Right lobe of liver (tissue), 6 donors: ENCODE measurements around the gene IL1RAP. TPM values are rescaled to one million over a fixed set of nuclear protein-coding genes. Genes with fewer than 3 reads are reported as not detected.

Source experiments
- ATAC-seq, 4 donors: fragments of 200-7000 bp; cut with Tn5 transposase; one replicate each; pipeline ENCODE4 v1.9.1; 2020; ENCODE audit warnings: mild to moderate bottlenecking in 4 of 4, moderate library complexity in 4 of 4
- DNase-seq, 3 donors: peaks; one replicate each; pipeline ENCODE4 v3.0.0-alpha.2; 2020
- H3K27ac ChIP-seq, 3 donors: fragments of 200-600 bp; one replicate each; pipeline ENCODE4 v1.8.0; 2022
- H3K27me3 ChIP-seq, 2 donors: fragments of 200-600 bp; one replicate each; pipeline ENCODE4 v1.8.0; 2022
- H3K36me3 ChIP-seq, 4 donors: fragments of 200-600 bp; sonication (generic) in 1 of 4; one replicate each; pipeline versions ENCODE4 v1.5.1 to v1.8.0; 2017 to 2022; ENCODE audit warnings: control low read depth in 1 of 4
- H3K4me1 ChIP-seq, 4 donors: fragments of 200-600 bp; sonication (generic) in 1 of 4; one replicate each; pipeline versions ENCODE4 v1.5.1 to v1.8.0; 2017 to 2022; ENCODE audit warnings: control low read depth in 1 of 4
- H3K4me3 ChIP-seq, 3 donors: fragments of 200-600 bp; one replicate each; pipeline ENCODE4 v1.8.0; 2022
- H3K9me3 ChIP-seq, 4 donors: fragments of 200-600 bp; sonication (generic) in 1 of 4; one replicate each; pipeline versions ENCODE4 v1.5.1 to v1.8.0; 2017 to 2022; ENCODE audit warnings: control low read depth in 1 of 4
- POLR2A ChIP-seq: fragments of 450-650 bp; IDR thresholded peaks from one replicate; pipeline ENCODE4 v1.6.1; 2017; ENCODE audit warnings: antibody characterized with exemption, mild to moderate bottlenecking
- WGBS: methylation state at CpG from one replicate; pipeline ENCODE4 v1.1.6; 2018; ENCODE audit warnings: low coverage, low lambda C conversion rate; ENCODE audit not compliant: insufficient coverage; ENCODE audit errors: missing lambda C conversion rate; 5-methylcytosine and 5-hydroxymethylcytosine counted together
- intact Hi-C, 2 donors: fragments of 100-400 bp; cut with DNase I; formaldehyde crosslinking; loops; one replicate each; pipeline versions ENCODE4 v1.11.2 to v1.14.1; 2022
- total RNA-seq, 6 experiments: library from RNA; depleted of rRNA in 2 of 6; stranded (reverse); fragments of >200 nt in 2 of 6; fragmentation: NEBNext Ultra II Directional in 3 of 6; extraction: Animal tissue kit (Norgen Biotek cat#: 25700) in 3 of 6; gene quantifications; one replicate each; pipeline versions ENCODE4 v1.1.0 to v1.2.4, GENCODE V29; 2016 to 2023
- TF ChIP-seq, protein P1 (sequence below), 4 donors: fragments of 200-600 bp in 3 of 4; fragments of 450-650 bp in 1 of 4; IDR thresholded peaks; one replicate each; pipeline versions ENCODE4 v1.5.1 to v1.8.0; 2016 to 2022; ENCODE audit warnings: antibody characterized with exemption in 4 of 4, mild to moderate bottlenecking in 2 of 4
- donor health status: DM: no; HTN: yes; CAD: no.
- donor health status: DM: no; HTN: no; CAD: no.
- donor health status: DM: no; HTN: no; CAD: no.
- donor health status: DM: no; HTN: yes; CAD: no.
- donor health status: DM: no; HTN: yes; CAD: no.

Gene IL1RAP
- total RNA-seq, 6 experiments from 2014 or later = 44.6 to 142 (median 60.5) TPM

DNA sequence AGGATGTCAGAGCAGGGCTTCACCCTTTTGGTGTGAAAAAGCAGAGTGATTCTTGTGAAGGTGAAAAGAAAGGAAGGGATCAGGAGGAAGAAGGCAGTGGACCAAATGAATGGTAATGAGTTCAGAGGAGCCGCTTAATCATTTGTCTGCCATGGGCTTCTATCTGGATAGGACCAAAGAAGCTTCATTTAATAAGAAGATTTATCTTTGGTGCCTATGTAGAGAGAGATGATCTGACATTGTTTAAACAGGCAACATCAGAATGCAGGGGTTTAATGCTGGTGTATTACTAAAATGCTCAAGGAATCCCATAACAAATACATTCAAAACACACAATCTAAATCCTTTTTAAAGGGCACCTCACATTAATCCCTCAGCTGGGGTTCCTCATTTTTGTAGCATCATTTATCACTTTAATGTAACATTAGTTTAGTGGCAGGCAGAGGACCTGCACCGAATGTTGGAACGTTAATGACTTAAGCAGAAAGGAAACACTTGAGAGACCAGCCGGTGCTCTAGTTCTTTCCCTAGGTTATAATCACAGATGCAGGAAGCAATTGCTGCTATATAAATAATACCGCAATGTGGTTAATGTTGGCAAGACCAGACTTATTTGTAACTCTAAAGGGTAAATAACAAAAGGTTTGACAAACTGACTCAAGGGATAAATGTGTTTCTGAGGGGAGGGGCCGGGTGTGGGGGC, 27.9 kb upstream of the IL1RAP start:
- WGBS = 41% methylated on average over 6 of the region's 6 CpGs
- no peak for DNase-seq
- Histone ChIP-seq H3K27me3 (no peaks in the 10 kb centered on the region), H3K4me1 (no peaks in the 10 kb centered on the region), H3K9me3 (no peaks in the 10 kb centered on the region), H3K27ac (no peak overlapping the region), H3K36me3 (no peaks in the 10 kb centered on the region), H3K4me3 (no peak overlapping the region)
- TF ChIP-seq, protein P1, sequence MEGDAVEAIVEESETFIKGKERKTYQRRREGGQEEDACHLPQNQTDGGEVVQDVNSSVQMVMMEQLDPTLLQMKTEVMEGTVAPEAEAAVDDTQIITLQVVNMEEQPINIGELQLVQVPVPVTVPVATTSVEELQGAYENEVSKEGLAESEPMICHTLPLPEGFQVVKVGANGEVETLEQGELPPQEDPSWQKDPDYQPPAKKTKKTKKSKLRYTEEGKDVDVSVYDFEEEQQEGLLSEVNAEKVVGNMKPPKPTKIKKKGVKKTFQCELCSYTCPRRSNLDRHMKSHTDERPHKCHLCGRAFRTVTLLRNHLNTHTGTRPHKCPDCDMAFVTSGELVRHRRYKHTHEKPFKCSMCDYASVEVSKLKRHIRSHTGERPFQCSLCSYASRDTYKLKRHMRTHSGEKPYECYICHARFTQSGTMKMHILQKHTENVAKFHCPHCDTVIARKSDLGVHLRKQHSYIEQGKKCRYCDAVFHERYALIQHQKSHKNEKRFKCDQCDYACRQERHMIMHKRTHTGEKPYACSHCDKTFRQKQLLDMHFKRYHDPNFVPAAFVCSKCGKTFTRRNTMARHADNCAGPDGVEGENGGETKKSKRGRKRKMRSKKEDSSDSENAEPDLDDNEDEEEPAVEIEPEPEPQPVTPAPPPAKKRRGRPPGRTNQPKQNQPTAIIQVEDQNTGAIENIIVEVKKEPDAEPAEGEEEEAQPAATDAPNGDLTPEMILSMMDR (IDR thresholded peaks at IDR 0.05) = no peak
- no peak for TF ChIP-seq POLR2A
- intact Hi-C loops = no loop called here
- no peak for ATAC-seq

DNA sequence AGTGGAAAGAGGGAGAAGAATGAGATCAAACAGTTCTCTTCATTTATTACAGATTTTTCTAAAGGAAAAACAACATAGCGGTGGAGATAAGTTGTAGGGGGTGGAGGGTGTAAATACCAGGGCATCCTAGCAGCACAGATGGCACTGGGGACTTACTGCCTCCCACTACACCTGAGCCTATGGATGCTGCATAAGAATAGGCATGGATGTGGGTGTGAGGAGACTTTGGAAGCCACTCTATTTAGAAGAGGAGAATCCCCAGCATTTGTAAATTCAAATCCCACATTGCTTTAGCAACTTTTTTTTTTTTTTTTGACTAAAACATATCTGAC, 27.4 kb upstream of the IL1RAP start:
- Histone ChIP-seq H3K36me3 (no peaks in the 10 kb centered on the region), H3K9me3 (no peaks in the 10 kb centered on the region)
- WGBS = 33% methylated on average over 1 of the region's 1 CpG

DNA sequence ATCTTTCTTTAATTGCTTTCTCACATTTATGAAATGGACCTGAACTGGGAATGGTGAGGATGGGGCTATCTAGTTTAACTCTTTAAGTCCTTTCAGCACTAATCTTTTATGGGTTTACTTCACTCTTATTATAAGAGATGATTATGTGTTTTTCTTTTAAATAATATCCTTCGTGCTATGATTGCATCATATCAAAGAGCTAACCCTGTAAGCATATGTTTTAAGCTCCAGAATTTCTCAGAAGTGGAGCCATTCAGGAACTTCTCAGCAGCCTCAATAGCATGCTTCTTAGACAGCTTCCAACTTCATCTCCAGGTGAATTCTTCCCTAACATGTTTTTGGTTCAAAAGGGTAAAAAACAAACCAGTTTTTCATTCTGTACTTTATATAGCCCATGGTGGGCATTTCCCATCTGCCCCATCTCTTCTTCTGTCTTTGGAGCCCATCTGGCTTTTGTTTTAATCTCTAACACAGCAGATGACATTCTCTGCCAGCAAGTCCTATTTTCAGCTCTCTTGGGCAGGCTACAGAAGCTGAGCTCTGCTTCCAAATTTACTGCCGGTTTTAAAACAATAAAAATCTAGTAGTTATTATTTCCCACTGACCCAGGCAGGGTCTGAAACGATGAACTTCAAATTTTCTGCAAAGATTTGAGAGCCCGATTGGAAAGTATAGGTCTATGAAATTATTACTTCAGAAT, 26.8 kb upstream of the IL1RAP start:
- TF ChIP-seq, protein P1 (IDR thresholded peaks at IDR 0.05) = no peak
- Histone ChIP-seq H3K36me3 (no peaks in the 10 kb centered on the region), H3K27me3 (no peaks in the 10 kb centered on the region), H3K4me1 (no peaks in the 10 kb centered on the region), H3K9me3 (no peaks in the 10 kb centered on the region), H3K27ac (no peak overlapping the region), H3K4me3 (no peak overlapping the region)
- ATAC-seq (no peak), DNase-seq (no peak)
- intact Hi-C loops = no loop called here
- 66% methylated on average over 4 of the region's 4 CpGs for WGBS

More for the DNA sequence above, 27.4 kb upstream of the IL1RAP start:
- ATAC-seq (no peak), DNase-seq (no peak)
- Histone ChIP-seq H3K27ac (no peak overlapping the region), H3K4me1 (no peaks in the 10 kb centered on the region), H3K27me3 (no peaks in the 10 kb centered on the region), H3K4me3 (no peak overlapping the region)
- intact Hi-C loops = no loop called here
- TF ChIP-seq POLR2A = no peak
- TF ChIP-seq, protein P1 (IDR thresholded peaks at IDR 0.05) = no peak

DNA sequence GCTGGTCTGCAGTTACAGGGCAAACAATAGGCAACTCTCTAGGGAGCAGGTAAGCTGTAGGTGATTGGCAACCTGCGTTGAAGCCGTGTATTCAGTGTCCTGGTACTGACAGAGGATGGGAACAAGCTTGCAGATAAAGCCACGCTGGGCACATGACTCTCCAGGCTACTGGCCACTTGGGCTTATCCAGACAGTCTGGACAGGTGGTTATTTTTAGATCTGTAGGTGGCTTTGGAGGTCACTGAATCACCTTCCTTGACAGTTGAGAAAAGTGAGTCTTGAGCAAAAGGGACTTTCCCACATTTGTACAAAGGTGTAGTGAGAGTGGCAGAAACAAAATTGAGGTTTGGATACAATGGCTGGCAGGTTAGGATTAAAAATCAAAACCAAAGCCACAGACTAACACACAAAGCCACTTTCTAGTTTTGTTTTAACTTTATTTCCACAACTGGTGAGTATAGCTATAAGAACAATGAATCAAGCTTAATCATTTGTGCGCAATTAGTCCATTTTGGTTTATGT, 22.3 kb upstream of the IL1RAP start:
- no peak for TF ChIP-seq POLR2A
- TF ChIP-seq, protein P1 (IDR thresholded peaks at IDR 0.05) = no peak
- H3K27me3 ChIP-seq = no peaks in the 10 kb centered on the region
- no peak overlapping the region for H3K27ac ChIP-seq
- no peaks in the 10 kb centered on the region for H3K36me3 ChIP-seq
- WGBS = 59% methylated on average over 3 of the region's 4 CpGs
- intact Hi-C loops = no loop called here
- ATAC-seq = peak in 1 of 4 donors; percentile 37
- DNase-seq = no peak
- no peaks in the 10 kb centered on the region for H3K4me1 ChIP-seq
- no peaks in the 10 kb centered on the region for H3K9me3 ChIP-seq
- H3K4me3 ChIP-seq = no peak overlapping the region
